Nephron progenitor cell (in vitro differentiated cells): Measurements from ENCODE around the gene RPS23.

Experiments used
- DNase-seq: peaks from one replicate; pipeline ENCODE4 v3.0.0; 2021
- H3K27ac Mint-ChIP-seq: 2 replicates; pipeline ENCODE4 v1.8.0; 2021; ENCODE audit warnings: mild to moderate bottlenecking, moderate library complexity, mixed read lengths
- H3K27me3 Mint-ChIP-seq: 2 replicates; pipeline ENCODE4 v1.8.0; 2021; ENCODE audit warnings: mild to moderate bottlenecking, low read depth, mixed read lengths; ENCODE audit not compliant: poor library complexity
- H3K36me3 Mint-ChIP-seq: 2 replicates; pipeline ENCODE4 v1.8.0; 2021; ENCODE audit warnings: low read depth, mixed read lengths
- H3K4me1 Mint-ChIP-seq: 2 replicates; pipeline ENCODE4 v1.8.0; 2021; ENCODE audit warnings: mixed read lengths
- H3K4me3 Mint-ChIP-seq: 2 replicates; pipeline ENCODE4 v1.8.0; 2021; ENCODE audit warnings: mild to moderate bottlenecking, moderate library complexity, mixed read lengths
- H3K9me3 Mint-ChIP-seq: 2 replicates; pipeline ENCODE4 v1.8.0; 2021; ENCODE audit warnings: mild to moderate bottlenecking, moderate library complexity, mixed read lengths
- CTCF ChIP-seq: fragments of 200-600 bp; sonication (generic); IDR thresholded peaks from 2 replicates; pipeline ENCODE4 v1.5.0; 2021; ENCODE audit warnings: antibody characterized with exemption

The RPS23 gene

GRCh38 chr5:82297711-82298110 is 19.6 kb upstream of the RPS23 start:
- Mint-ChIP-seq H3K27ac (no peak overlapping the region), H3K27me3 (peaks cover 3% of the 10 kb centered on the region), H3K36me3 (peaks cover 4% of the 10 kb centered on the region), H3K4me3 (no peak overlapping the region), H3K9me3 (peaks cover 4% of the 10 kb centered on the region), H3K4me1 (peaks cover 11% of the 10 kb centered on the region)
- no peak for DNase-seq
- no peak for TF ChIP-seq CTCF

GRCh38 chr5:82296929-82297328 is 18.8 kb upstream of the RPS23 start:
- Mint-ChIP-seq H3K36me3 (peaks cover 4% of the 10 kb centered on the region), H3K9me3 (peaks cover 4% of the 10 kb centered on the region), H3K27me3 (peaks cover 3% of the 10 kb centered on the region), H3K4me1 (peaks cover 13% of the 10 kb centered on the region), H3K27ac (no peak overlapping the region), H3K4me3 (no peak overlapping the region)
- TF ChIP-seq CTCF: no peak
- DNase-seq: no peak

DNA sequence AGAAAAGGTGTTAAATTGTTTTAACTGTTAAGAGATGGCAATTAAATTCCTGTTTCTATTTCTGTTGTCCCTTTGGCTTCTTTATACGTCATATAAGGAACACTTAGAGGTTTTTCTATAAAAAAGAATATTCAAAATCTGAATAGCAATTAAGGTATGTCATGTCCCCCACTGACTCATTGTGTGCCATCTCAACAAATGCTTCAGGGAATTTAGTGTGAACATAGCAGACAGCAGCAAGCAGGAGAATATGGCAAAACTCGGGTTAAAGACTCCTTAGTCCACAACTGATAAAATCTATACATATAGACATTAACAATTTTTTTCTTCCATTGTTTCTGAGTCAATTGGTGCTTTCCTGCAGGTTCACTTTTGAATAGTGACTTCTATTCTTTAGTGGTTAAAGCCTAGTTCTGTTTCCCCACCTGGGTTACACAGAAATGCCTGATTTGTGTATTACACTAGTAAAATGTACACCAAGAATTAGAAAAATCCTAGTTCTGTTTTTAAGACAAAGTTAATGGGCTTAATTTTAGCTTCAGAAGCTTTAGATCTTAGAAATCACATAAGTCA is 17.9 kb upstream of the RPS23 start:
- peaks cover 22% of the 10 kb centered on the region for H3K4me1 Mint-ChIP-seq

GRCh38 chr5:82295144-82295543 is 17.0 kb upstream of the RPS23 start:
- H3K27me3 Mint-ChIP-seq: peaks cover 3% of the 10 kb centered on the region
- no peak overlapping the region for H3K27ac Mint-ChIP-seq

More for the DNA sequence above, 17.9 kb upstream of the RPS23 start:
- peaks cover 3% of the 10 kb centered on the region for H3K27me3 Mint-ChIP-seq
- no peak overlapping the region for H3K4me3 Mint-ChIP-seq
- peaks cover 4% of the 10 kb centered on the region for H3K36me3 Mint-ChIP-seq
- H3K9me3 Mint-ChIP-seq: peaks cover 4% of the 10 kb centered on the region
- no peak overlapping the region for H3K27ac Mint-ChIP-seq
- TF ChIP-seq CTCF: no peak
- DNase-seq: no peak

DNA sequence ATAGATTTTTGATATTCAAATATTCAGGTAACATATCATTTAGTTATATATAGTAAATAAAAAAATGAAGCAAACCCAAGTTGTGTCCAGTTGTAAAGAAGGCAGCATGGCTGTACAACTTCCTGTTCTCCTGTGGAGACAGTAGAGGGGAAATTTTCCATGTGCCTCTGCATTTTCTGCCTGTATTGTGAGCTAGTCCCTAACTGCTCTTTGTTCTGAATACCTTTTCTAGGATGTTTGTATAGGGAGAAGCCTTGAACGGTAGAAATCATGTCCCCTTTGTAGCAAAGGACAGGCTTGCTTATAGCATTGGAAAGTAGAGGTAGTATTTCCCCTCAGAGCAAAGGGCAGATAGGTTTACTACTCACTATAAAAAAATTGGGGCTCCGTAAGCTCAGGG is 13.3 kb upstream of the RPS23 start:
- H3K4me1 Mint-ChIP-seq: peaks cover 38% of the 10 kb centered on the region
- no peak overlapping the region for H3K4me3 Mint-ChIP-seq
- no peaks in the 10 kb centered on the region for H3K27me3 Mint-ChIP-seq
- no peak for DNase-seq
- H3K9me3 Mint-ChIP-seq: no peaks in the 10 kb centered on the region
- no peaks in the 10 kb centered on the region for H3K36me3 Mint-ChIP-seq
- TF ChIP-seq CTCF: no peak
- H3K27ac Mint-ChIP-seq: no peak overlapping the region

More at GRCh38 chr5:82295144-82295543, 17.0 kb upstream of the RPS23 start:
- H3K4me1 Mint-ChIP-seq: peaks cover 29% of the 10 kb centered on the region
- no peak for DNase-seq
- no peak for TF ChIP-seq CTCF
- H3K9me3 Mint-ChIP-seq: peaks cover 4% of the 10 kb centered on the region
- peaks cover 4% of the 10 kb centered on the region for H3K36me3 Mint-ChIP-seq
- no peak overlapping the region for H3K4me3 Mint-ChIP-seq

- peaks cover 38% of the 10 kb centered on the region for H3K4me1 Mint-ChIP-seq
- no peaks in the 10 kb centered on the region for H3K36me3 Mint-ChIP-seq
- H3K4me3 Mint-ChIP-seq: no peak overlapping the region
- H3K9me3 Mint-ChIP-seq: no peaks in the 10 kb centered on the region
- no peaks in the 10 kb centered on the region for H3K27me3 Mint-ChIP-seq
- no peak overlapping the region for H3K27ac Mint-ChIP-seq
- no peak for DNase-seq
- no peak for TF ChIP-seq CTCF
These were observed 12.8 kb upstream of the RPS23 start for GRCh38 chr5:82290908-82291307.
